Heart left ventricle (tissue), 13 donors: Measurements from ENCODE around the gene SMARCA5.

Experiments
- POLR2A ChIP-seq, 2 donors: fragments of 450-650 bp; IDR thresholded peaks; one replicate each; pipeline ENCODE4 v1.6.1; 2017; ENCODE audit warnings: antibody characterized with exemption in 2 of 2, mild to moderate bottlenecking in 2 of 2, moderate library complexity in 2 of 2
- TF ChIP-seq, protein P1 (sequence below), 12 donors: fragments of 200-600 bp; sonication (generic) in 4 of 12; IDR thresholded peaks; one replicate each; pipeline versions ENCODE4 v1.5.0 to v1.8.0; 2018 to 2022; ENCODE audit warnings: antibody characterized with exemption in 12 of 12, mild to moderate bottlenecking in 5 of 12
- donor health status: ischemic (EF 13 %, LVEDD 7.1; RV severe dilation, severe dysfunction).
- donor health status: DM: no; HTN: yes; CAD: no.
- donor health status: DM: no; HTN: no; CAD: no.
- donor health status: ischemic (EF 25% LVEDD 6.9; RV normal size, moderate dysfunction).
- donor health status: ischemic (EF 25% LVEDD 5.7; RV mildly dilated, moderate dysfunction).
- donor health status: ischemic (EF 35%, LVEDD 5.7; RV mildly dilated, moderate dysfunction).
- donor health status: nonischemic (EF 11% LVEDD 7.7; RV severe dilation, severe dysfunction).
- donor health status: DM: yes; HTN: yes; CAD: no.
- donor health status: PGD.
- donor health status: ischemic (EF 29% LVEDD 5.4; RV normal size, mild dysfunction).
- donor health status: nonischemic (EF 23%, LVEDD 6.1; RV moderate dilation, normal function).

DNA sequence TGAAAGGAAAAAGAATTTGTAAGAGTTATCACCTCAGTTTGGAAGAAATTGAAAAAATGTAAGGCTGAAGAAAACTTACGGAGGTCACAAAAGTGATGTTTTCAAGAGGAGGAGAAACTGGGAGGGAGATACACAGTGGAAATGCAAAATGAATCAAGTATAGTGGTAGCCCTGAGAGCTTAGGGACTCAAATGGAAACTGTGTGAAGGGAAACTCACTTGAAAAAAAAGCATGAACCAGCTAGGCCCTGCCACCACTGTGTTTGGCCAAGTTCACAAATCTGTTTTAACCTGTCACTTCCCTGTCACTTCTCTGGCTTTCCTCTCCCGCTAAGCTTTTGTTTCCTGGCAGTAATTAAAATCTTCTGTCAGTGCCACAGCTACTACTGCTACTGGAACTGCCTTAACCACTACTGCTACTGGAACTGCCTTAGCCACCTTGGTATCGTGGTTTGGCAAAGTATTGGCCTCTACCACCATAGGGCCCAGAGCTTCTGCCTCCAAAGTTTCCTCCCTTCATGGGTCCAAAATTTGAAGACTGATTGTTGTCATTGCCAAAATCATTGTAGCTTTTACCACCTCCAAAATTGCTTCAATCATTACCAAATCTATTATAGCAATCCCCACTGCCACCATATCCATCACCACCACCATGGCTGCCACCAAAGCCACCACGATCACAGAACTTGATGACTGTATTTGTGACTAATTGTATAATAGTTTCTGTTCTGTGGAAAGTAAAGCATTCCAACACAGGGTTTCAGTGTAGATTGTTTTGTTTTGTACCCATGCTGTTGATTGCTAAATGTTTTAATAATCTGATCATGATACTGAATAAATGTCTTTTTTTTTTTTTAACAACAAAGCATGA, 41.5 kb downstream of the SMARCA5 start:
- TF ChIP-seq, protein P1, sequence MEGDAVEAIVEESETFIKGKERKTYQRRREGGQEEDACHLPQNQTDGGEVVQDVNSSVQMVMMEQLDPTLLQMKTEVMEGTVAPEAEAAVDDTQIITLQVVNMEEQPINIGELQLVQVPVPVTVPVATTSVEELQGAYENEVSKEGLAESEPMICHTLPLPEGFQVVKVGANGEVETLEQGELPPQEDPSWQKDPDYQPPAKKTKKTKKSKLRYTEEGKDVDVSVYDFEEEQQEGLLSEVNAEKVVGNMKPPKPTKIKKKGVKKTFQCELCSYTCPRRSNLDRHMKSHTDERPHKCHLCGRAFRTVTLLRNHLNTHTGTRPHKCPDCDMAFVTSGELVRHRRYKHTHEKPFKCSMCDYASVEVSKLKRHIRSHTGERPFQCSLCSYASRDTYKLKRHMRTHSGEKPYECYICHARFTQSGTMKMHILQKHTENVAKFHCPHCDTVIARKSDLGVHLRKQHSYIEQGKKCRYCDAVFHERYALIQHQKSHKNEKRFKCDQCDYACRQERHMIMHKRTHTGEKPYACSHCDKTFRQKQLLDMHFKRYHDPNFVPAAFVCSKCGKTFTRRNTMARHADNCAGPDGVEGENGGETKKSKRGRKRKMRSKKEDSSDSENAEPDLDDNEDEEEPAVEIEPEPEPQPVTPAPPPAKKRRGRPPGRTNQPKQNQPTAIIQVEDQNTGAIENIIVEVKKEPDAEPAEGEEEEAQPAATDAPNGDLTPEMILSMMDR (IDR thresholded peaks at IDR 0.05), result no peak
- TF ChIP-seq POLR2A (IDR thresholded peaks at IDR 0.05), result no peak
